Smooth muscle cell (in vitro differentiated cells): Measurements from ENCODE around the gene RILPL1. TPM values are rescaled to one million over a fixed set of nuclear protein-coding genes. Genes with fewer than 3 reads are reported as not detected.
A peak's percentile ranks its signal among the peaks of the same experiment; 100 is the strongest.

ENCODE experiments used
- DNase-seq: peaks from one replicate; lab custom pipeline; 2025; ENCODE audit not compliant: unreplicated experiment; lab: John Stamatoyannopoulos, UW
- H2AFZ ChIP-seq: fragments of 200-600 bp; sonication (generic); 2 replicates; pipeline ENCODE4 v1.6.0; 2016; ENCODE audit warnings: antibody characterized with exemption, low read depth, mild to moderate bottlenecking
- H3F3A ChIP-seq: fragments of 200-600 bp; sonication (generic); 2 replicates; pipeline ENCODE4 v1.6.0; 2017; ENCODE audit warnings: antibody characterized with exemption, low read depth
- H3K27ac ChIP-seq: fragments of 200-600 bp; sonication (generic); 2 replicates; pipeline ENCODE4 v1.5.1; 2016; ENCODE audit warnings: low read depth, mild to moderate bottlenecking
- H3K27me3 ChIP-seq: fragments of 200-600 bp; sonication (generic); 2 replicates; pipeline ENCODE4 v1.6.1; 2016; ENCODE audit warnings: low read depth, mild to moderate bottlenecking
- H3K36me3 ChIP-seq: fragments of 200-600 bp; sonication (generic); 2 replicates; pipeline ENCODE4 v1.5.1; 2016; ENCODE audit warnings: low read depth
- H3K4me1 ChIP-seq: fragments of 200-600 bp; sonication (generic); 2 replicates; pipeline ENCODE4 v1.5.1; 2016; ENCODE audit warnings: low read depth
- H3K4me2 ChIP-seq: fragments of 200-600 bp; sonication (generic); 2 replicates; pipeline ENCODE4 v1.6.0; 2016; ENCODE audit warnings: mild to moderate bottlenecking
- H3K4me3 ChIP-seq: fragments of 200-600 bp; sonication (generic); 2 replicates; pipeline ENCODE4 v1.5.1; 2016; ENCODE audit warnings: mild to moderate bottlenecking
- H3K79me2 ChIP-seq: fragments of 200-600 bp; sonication (generic); 2 replicates; pipeline ENCODE4 v1.6.0; 2016; ENCODE audit warnings: low read depth, mild to moderate bottlenecking
- H3K9ac ChIP-seq: fragments of 200-600 bp; sonication (generic); 2 replicates; pipeline ENCODE4 v1.6.0; 2016; ENCODE audit warnings: low read depth
- H3K9me3 ChIP-seq: fragments of 200-600 bp; sonication (generic); replicated peaks from 2 replicates; pipeline ENCODE4 v1.5.1; 2016; ENCODE audit warnings: low read depth
- H4K20me1 ChIP-seq: fragments of 200-600 bp; sonication (generic); 2 replicates; pipeline ENCODE4 v1.6.0; 2016; ENCODE audit warnings: low read depth
- WGBS: methylation state at CpG from one replicate; pipeline ENCODE4 v1.1.7; 2016; ENCODE audit warnings: low lambda C conversion rate; 5-methylcytosine and 5-hydroxymethylcytosine counted together
- polyA plus RNA-seq: library from polyadenylated mRNA; unstranded; fragments of >200 nt; fragmentation: Nextera tagmentation; extraction: Ambion mirVana; gene quantifications from 2 replicates; pipeline ENCODE4 v1.2.1, GENCODE V29; 2016
- total RNA-seq: library from RNA; depleted of rRNA; stranded (reverse); fragments of >200 nt; gene quantifications from 2 replicates; pipeline ENCODE4 v1.2.3, GENCODE V29; 2014
- TF ChIP-seq, protein P1 (sequence below): fragments of 200-600 bp; sonication (generic); IDR thresholded peaks from 2 replicates; pipeline ENCODE4 v1.5.1; 2017; ENCODE audit warnings: borderline replicate concordance, mild to moderate bottlenecking, antibody characterized with exemption; ENCODE audit not compliant: insufficient read depth, poor library complexity, severe bottlenecking

RILPL1 gene
- total and polyA plus RNA-seq, 2 experiments from 2014 or later, result 17.9 to 29.8 TPM

GRCh38 chr12:123450636-123451035 is 82.9 kb downstream of the RILPL1 start:
- TF ChIP-seq, protein P1, sequence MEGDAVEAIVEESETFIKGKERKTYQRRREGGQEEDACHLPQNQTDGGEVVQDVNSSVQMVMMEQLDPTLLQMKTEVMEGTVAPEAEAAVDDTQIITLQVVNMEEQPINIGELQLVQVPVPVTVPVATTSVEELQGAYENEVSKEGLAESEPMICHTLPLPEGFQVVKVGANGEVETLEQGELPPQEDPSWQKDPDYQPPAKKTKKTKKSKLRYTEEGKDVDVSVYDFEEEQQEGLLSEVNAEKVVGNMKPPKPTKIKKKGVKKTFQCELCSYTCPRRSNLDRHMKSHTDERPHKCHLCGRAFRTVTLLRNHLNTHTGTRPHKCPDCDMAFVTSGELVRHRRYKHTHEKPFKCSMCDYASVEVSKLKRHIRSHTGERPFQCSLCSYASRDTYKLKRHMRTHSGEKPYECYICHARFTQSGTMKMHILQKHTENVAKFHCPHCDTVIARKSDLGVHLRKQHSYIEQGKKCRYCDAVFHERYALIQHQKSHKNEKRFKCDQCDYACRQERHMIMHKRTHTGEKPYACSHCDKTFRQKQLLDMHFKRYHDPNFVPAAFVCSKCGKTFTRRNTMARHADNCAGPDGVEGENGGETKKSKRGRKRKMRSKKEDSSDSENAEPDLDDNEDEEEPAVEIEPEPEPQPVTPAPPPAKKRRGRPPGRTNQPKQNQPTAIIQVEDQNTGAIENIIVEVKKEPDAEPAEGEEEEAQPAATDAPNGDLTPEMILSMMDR, result no peak
- no peak for DNase-seq
- no peak overlapping the region for H3K27ac ChIP-seq

DNA sequence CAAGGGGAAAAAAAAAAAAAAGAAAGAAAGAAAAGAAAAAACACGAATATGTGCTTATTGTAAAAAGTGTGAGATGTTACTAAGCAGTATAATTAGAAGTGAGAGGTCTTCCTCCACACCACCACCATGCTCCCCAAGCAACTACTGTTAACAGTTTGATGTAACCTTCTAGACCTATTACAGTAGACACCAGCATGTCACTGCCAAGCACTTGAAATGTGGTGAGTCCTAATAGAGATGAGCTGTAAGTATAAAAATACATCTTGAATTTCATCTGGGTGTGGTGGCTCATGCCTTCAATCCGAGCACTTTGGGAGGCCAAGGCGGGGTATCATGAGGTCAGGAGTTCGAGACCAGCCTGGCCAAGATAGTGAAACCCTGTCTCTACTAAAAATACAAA is 83.7 kb downstream of the RILPL1 start:
- Histone ChIP-seq H3K4me1 (no peaks in the 10 kb centered on the region), H3F3A (no peaks in the 10 kb centered on the region), H3K4me2 (no peak overlapping the region), H3K4me3 (no peak overlapping the region), H2AFZ (no peak overlapping the region), H3K79me2 (no peaks in the 10 kb centered on the region), H3K27me3 (no peaks in the 10 kb centered on the region), H3K9ac (no peak overlapping the region), H3K9me3 (no peaks in the 10 kb centered on the region), H3K36me3 (no peaks in the 10 kb centered on the region), H3K27ac (no peak overlapping the region), H4K20me1 (no peaks in the 10 kb centered on the region)
- TF ChIP-seq, protein P1, result no peak
- WGBS, result 91% methylated on average over 4 of the region's 4 CpGs
- DNase-seq, result no peak

More at GRCh38 chr12:123450636-123451035, 82.9 kb downstream of the RILPL1 start:
- Histone ChIP-seq H4K20me1 (no peaks in the 10 kb centered on the region), H3K79me2 (no peaks in the 10 kb centered on the region), H2AFZ (no peak overlapping the region), H3K4me2 (no peak overlapping the region), H3K27me3 (no peaks in the 10 kb centered on the region), H3K9ac (no peak overlapping the region), H3K9me3 (no peaks in the 10 kb centered on the region), H3K4me3 (no peak overlapping the region), H3K36me3 (no peaks in the 10 kb centered on the region), H3K4me1 (no peaks in the 10 kb centered on the region), H3F3A (no peaks in the 10 kb centered on the region)
- 95% methylated on average over 9 of the region's 9 CpGs for WGBS

DNA sequence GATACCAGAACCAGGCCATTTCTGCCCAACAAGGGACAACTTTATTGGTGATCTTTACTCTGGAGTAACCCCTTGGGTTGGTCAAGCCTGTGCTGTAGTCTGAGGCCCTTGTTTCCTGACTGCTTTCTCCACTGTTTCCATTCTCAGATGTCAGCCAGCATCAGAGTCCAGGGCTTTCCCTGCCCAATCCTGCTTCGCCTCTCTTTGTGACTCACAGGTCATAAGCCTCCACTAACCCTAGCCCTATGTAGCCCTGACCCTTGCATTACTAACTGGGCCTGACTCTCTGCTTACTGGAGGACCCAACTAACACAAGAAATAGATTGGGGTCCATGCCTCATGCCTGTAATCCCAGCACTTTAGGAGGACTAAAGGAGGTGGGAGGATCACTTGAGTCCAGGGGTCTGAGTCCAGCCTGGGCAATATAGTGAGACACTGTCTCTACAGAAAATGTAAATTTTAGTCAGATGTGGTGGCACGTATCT is 84.2 kb downstream of the RILPL1 start:
- Histone ChIP-seq H3K79me2 (no peaks in the 10 kb centered on the region), H3K4me3 (no peak overlapping the region), H3K27me3 (no peaks in the 10 kb centered on the region), H3F3A (no peaks in the 10 kb centered on the region), H3K4me2 (no peak overlapping the region), H3K27ac (no peak overlapping the region), H3K4me1 (no peaks in the 10 kb centered on the region), H3K9me3 (no peaks in the 10 kb centered on the region), H3K36me3 (no peaks in the 10 kb centered on the region), H4K20me1 (no peaks in the 10 kb centered on the region), H2AFZ (no peak overlapping the region), H3K9ac (no peak overlapping the region)
- TF ChIP-seq, protein P1, result no peak
- DNase-seq, result no peak
- WGBS, result 80% methylated on average over 2 of the region's 2 CpGs

DNA sequence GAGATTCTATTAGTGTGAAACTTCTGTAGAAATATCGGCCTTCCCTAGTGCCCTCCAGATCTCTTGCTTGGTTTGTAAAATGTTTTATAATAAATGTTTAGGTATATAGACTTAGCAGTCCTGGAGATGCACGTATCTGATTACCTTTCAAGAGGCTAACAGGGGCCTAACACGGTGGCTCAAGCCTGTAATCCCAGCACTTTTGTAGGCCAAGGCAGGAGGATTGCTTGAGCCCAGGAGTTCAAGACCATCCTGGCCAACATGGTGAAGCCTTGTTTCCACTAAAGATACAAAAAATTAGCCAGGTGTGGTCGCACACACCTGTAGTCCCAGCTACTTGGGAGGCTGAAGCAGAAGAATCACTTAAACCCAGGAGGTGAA is 87.2 kb downstream of the RILPL1 start:
- H3K9ac ChIP-seq, result no peak overlapping the region
- no peaks in the 10 kb centered on the region for H3K9me3 ChIP-seq
- H3F3A ChIP-seq, result no peaks in the 10 kb centered on the region
- H2AFZ ChIP-seq, result peak overlapping the region; percentile 62
- DNase-seq, result no peak
- H3K4me2 ChIP-seq, result no peak overlapping the region
- H3K4me3 ChIP-seq, result no peak overlapping the region
- WGBS, result 76% methylated on average over 4 of the region's 4 CpGs
- no peak overlapping the region for H3K27ac ChIP-seq
- H3K4me1 ChIP-seq, result no peaks in the 10 kb centered on the region
- H4K20me1 ChIP-seq, result no peaks in the 10 kb centered on the region
- TF ChIP-seq, protein P1, result no peak
- H3K36me3 ChIP-seq, result no peaks in the 10 kb centered on the region
- H3K27me3 ChIP-seq, result no peaks in the 10 kb centered on the region
- H3K79me2 ChIP-seq, result no peaks in the 10 kb centered on the region
